ENCODE measurements around the gene A4GALT. TPM values are rescaled to one million over a fixed set of nuclear protein-coding genes. Genes with fewer than 3 reads are reported as not detected.
A peak's percentile ranks its signal among the peaks of the same experiment; 100 is the strongest.

The A4GALT gene
- total and polyA plus RNA-seq, 10 of the 15 experiments (the other 5 are each of a cell fraction or from before 2014, with no cell fraction given) = 0.04 to 3.9 (median 2.3) TPM; not detected in 1

- ChIA-PET RAD21 (ENCODE audit: unreplicated experiment) (interaction anchor here (0.6 to 1.3 kb wide), 2 partner anchors 23 to 222 kb away, joined by 3 to 5 read pairs; no protein-coding TSS in a partner anchor), POLR2A (interaction anchor here (0.6 to 1.0 kb wide), 2 partner anchors 10 to 131 kb away, joined by 3 to 5 read pairs; no protein-coding TSS in a partner anchor), SMC1A (ENCODE audit: uncharacterized antibody, unreplicated experiment) (interaction anchor here (0.8 to 1.7 kb wide), 3 partner anchors 8 to 24 kb away, joined by 3 to 9 read pairs (median 3); no protein-coding TSS in a partner anchor), CTCF (interaction anchor here (1.5 to 3.4 kb wide), 3 partner anchors 10 to 24 kb away, joined by 7 to 17 read pairs (median 17); no protein-coding TSS in a partner anchor)
- peak overlapping the region; percentile 100; the same call in 1 of the 2 replicates for H3K4me3 ChIP-seq
- H3K9me3 ChIP-seq (replicated peaks; ENCODE audit: control insufficient read depth, insufficient read depth, low read length) = no peaks in the 10 kb centered on the region
- H3K27me3 ChIP-seq (replicated peaks in 1 of 2; ENCODE audit: control insufficient read depth in 2 of 2, insufficient read depth in 2 of 2, low read length in 1 of 2) = no peaks in the 10 kb centered on the region
- DNase-seq (ENCODE audit: low read depth, low spot score) (no peak), FAIRE-seq (no peak), ATAC-seq (no peak)
- H3K4me2 ChIP-seq (ENCODE audit: control insufficient read depth, insufficient read depth) = peak overlapping the region; percentile 71
- BruUV-seq (replicated peaks) = no TSS peak
- H3K36me3 ChIP-seq (ENCODE audit: control insufficient read depth in 2 of 2, insufficient read depth in 2 of 2, low read length in 1 of 2) = no peaks in the 10 kb centered on the region
- H3K27ac ChIP-seq (ENCODE audit: control insufficient read depth, insufficient read depth) = peak overlapping the region; percentile 41
- in situ Hi-C loops (cut with MboI) = no loop called here
- TF ChIP-seq ETV6 (conservative IDR thresholded peaks at IDR 0.05 in 1 of 2, IDR thresholded peaks at IDR 0.05 in 1 of 2; ENCODE audit: borderline replicate concordance in 1 of 2, low read depth in 1 of 2) (no peak), CEBPB (IDR thresholded peaks at IDR 0.05; ENCODE audit: borderline replicate concordance in 1 of 2, low read depth in 2 of 2, low read length in 2 of 2) (no peak), HDAC6 (IDR thresholded peaks at IDR 0.05; ENCODE audit: unreplicated experiment) (no peak), STAT1 (conservative IDR thresholded peaks at IDR 0.05) (no peak), NFYA (IDR thresholded peaks at IDR 0.05; ENCODE audit: borderline replicate concordance, low read depth, low read length) (no peak), ZNF592 (IDR thresholded peaks at IDR 0.05) (no peak), MEF2B (IDR thresholded peaks at IDR 0.05; ENCODE audit: partially characterized antibody, poor library complexity, severe bottlenecking) (peak; percentile 12), ELK1 (IDR thresholded peaks at IDR 0.05; ENCODE audit: low read depth, low read length) (no peak), CREB1 (IDR thresholded peaks at IDR 0.05; ENCODE audit: low read depth) (no peak)
- H2AFZ ChIP-seq (ENCODE audit: control insufficient read depth, low read depth, low read length) = no peak overlapping the region
- peak overlapping the region; percentile 56; the same call in 1 of the 2 replicates for H3K9ac ChIP-seq (ENCODE audit: control insufficient read depth, insufficient read depth, low read length)
- peaks cover 66% of the 10 kb centered on the region for H3K79me2 ChIP-seq (ENCODE audit: control insufficient read depth, insufficient read depth, low read length)
- 78% methylated on average over 19 of the region's 19 CpGs for WGBS (ENCODE audit: insufficient coverage, insufficient replicate concordance, low lambda C conversion rate, missing lambda C conversion rate)
- peaks cover 42% of the 10 kb centered on the region for H3K4me1 ChIP-seq (ENCODE audit: control insufficient read depth, insufficient read depth, low read length)
- intact Hi-C loops (cut with micrococcal nuclease; ENCODE audit: unreplicated experiment) = no loop called here
- no peaks in the 10 kb centered on the region for H4K20me1 ChIP-seq (ENCODE audit: control insufficient read depth, insufficient read depth)
Observed at GRCh38 chr22:42645341-42645937, 75.2 kb downstream of the A4GALT start.
